CD4-positive, alpha-beta T cell treated with Interleukin-2 at 100 ng/mL for 4 hours (primary cell): ENCODE measurements around the gene EPHB2.
"Not testable (repeated sequence)": the region's sequence is repeated elsewhere in the genome, so short reads cannot be mapped to it uniquely, and the experiment has no call there.

Experiments
- DNase-seq: peaks from one replicate; pipeline ENCODE4 v3.0.0-alpha.2; 2020; ENCODE audit warnings: low spot score

Gene EPHB2

GRCh38 chr1:22818061-22818770 is 107.6 kb downstream of the EPHB2 start:
- DNase-seq = no peak

DNA sequence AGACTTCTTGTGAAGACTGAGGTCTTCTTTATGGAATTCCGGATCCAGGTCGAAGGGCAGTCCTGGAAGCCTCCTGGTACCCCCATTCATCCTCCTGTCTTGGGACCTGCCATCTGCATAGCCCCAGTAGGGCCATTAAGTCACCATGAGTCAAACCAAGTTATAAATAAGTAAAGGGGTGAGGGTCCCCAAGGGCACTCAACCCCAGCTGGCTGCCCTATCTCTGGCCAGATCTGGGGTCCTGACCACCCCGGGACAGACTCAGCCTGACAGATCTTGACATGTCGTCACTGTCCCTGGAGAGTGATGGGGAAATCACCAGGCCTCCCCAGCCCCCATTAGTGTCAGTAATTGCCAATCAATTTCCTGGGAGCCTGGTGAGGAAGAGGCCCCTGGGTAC is 108.7 kb downstream of the EPHB2 start:
- no peak for DNase-seq

- no peak for DNase-seq
Observed at GRCh38 chr1:22821027-22821426, 110.4 kb downstream of the EPHB2 start.

GRCh38 chr1:22822371-22822770 is 111.7 kb downstream of the EPHB2 start:
- DNase-seq = no peak

DNA sequence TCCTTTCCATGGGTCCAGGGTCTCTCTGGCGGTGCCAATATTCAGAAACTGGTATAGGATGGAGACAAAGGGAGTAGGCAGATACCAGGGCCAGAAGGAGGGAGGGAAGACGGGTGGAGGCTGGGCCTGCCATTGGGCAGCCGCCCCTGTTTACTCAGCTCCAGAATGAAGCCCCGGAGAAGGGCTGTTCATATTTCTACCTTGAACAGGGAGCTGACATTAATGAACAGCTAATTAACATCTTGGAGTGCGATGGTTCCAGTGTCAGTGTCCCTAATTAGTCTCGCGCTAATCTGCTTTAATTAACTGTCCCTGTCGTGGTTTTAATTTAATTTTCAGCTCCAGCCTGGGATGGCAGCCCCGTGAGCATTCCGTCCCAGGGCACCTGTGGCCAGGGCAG is 113.8 kb downstream of the EPHB2 start:
- DNase-seq = no peak

- DNase-seq = no peak
Observed at GRCh38 chr1:22824975-22825374, 114.3 kb downstream of the EPHB2 start.

DNA sequence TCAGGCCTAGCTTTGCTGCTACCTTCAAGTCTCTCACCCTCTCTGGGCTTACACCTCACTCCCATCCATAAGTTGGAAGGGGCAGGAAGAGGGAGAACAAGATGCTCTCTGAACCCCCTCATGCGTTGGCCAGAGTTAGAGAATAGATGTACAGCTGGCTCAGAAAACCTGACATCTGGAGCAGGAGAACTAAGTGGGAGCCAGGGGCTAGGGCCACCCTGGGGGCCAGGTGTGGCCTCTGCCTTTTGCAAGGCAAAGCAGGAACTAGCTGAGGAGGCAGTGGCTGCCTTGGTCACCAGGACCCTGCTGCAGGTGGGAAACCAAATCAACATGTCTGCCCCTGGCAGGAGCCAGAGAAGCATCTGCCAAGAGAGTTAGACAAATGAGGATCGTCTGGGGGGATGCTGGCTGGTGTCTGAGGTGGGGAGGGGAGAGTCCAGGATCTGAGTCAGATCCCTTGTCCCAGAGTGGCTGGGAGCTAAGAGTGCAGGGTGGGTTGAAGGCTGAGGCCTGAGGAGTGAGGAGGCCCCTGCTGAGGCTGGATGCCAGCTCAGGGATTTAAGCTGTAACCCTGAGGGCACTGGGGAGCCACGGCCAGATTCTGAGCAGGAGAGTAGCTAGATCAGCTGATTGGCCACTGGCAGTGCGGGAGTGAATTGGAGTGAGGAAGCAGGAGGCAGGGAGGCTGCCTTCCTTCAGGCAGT is 115.0 kb downstream of the EPHB2 start:
- DNase-seq = no peak

DNA sequence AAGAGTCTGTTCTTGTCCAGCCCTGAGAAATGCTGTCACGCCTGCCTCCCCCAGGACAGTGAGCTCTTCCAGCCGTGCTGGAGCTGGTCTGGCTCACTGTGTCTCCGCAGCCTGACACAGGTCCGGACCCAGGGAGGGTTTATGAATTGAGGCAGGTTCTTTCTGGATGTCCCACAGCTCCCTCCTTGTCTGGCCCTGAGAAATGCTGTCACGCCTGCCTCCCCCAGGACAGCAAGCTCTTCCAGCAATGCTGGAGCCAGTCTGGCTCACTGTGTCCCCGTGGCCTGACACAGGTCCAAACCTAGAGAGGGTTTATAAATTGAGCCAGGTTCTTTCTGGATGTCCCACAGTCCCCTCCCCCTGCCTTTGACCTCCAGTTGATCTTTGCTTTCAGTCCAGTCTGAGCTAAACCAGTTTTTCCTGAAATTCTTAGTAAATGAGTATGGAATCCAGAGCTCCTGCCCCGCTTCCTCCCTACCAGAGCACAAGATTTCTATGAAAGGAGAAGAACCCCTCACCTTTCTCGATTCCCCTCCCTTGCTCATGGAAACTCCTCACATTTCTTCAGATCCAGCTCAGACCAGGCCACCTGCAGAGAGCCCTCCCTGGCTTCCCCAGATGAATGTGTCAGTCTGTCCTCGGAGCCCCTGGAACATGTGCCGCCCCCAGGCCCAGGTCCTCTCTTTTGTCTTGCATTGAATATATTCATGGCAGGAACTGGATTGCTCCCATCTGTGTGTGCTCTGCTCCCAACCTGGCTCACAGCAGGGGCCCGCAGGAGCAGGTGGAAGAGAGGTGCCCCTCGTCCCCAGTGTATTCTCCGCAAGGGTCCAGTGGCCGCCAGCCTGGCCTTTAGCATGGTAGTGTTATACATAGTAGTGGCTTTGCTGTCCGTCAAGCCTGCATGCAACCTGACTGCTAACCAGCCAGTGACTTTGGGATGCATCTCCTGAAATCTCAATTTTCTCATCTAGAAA is 116.3 kb downstream of the EPHB2 start:
- DNase-seq = no peak

DNA sequence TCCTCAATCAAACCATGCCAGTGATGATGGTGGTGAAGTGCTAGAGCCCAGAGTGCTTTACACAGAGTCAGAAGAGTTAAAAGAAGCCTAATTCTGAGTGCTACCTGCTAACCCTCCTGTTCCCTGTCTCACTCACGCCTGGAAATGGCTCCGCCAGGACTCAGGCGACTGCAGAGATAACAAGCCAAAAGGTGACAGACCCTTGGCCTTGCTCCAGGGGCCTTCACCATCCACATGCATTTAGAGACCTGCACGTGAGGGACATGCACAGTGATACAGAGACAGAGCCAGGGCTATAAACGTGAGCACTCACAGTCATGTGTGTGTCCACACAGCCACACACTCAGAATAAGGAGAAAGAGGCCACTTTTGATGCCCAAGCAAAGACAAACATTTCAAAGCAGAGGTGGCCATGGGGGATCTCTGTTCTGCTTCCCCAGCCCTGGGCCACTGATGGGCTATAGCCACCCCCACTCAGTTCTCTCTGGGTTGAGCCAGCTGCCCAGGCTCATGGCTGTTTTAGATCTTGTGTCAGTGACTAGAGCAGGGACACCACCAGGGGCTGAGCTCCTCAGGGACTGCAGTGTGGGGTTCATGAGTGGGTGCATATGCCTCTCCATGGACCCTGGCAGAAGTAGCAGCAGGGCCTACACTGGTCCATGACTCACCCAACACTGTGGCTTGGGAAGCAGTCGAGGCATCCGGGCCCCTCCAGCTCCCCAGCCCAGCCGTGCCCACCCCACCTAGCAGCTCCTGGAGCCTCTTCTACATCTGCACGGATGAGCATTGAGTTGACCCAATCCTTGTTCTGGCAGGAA is 117.2 kb downstream of the EPHB2 start:
- no peak for DNase-seq

GRCh38 chr1:22828484-22829308 is 118.1 kb downstream of the EPHB2 start:
- DNase-seq = no peak

GRCh38 chr1:22829309-22829989 is 118.8 kb downstream of the EPHB2 start:
- no peak for DNase-seq

DNA sequence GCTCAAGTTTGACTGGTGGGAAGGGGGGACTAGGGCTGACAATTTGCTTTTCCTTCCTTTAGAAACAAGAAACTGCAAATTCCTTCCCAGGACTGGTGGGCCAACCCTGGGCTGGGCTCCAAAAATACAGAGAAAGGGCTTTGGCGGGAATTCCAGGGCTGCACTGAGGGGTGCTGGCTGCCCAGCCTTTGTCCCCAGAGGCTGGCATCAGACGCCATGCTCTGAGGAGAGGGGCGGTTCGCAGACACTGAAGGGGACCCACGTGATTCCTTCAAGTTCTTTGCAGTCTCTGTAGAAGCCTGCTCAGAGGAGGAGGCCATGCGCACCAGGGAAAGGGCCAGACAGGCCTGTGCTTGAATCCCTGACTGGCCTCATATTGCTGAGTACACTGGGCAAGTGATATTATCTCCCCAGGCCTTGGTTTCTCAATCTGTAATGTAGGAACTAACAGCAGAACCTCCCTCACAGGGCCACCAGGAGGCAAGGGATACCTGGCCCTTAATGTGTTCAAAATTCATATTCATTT is 119.5 kb downstream of the EPHB2 start:
- no peak for DNase-seq

DNA sequence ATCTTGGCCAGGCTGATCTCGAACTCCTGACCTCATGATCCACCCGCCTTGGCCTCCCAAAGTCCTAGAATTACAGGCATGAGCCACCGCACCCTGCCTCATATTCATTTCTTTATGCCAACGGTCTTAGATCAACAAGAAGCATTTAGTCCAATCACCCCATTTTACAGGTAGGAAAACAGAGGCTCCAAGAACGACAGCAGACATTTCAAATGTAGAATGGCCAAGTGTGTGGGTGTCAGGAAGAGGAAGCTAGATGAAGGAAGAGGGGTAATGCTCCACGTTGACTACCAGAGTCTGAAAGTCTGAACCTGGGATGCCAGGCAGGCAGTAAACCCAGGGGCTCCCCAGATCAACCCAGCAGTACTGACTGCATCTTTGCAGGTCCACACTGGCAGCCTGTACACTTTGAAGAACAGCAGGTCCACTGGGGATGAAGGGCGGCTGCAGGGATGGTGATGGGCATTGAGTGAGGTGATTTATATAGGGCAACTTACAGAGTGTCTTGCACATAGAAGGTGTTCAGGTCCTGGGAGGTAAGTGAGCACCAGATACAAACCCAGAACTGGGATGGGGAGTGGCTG is 120.2 kb downstream of the EPHB2 start:
- DNase-seq = no peak

GRCh38 chr1:22831729-22832413 is 121.2 kb downstream of the EPHB2 start:
- no peak for DNase-seq

DNA sequence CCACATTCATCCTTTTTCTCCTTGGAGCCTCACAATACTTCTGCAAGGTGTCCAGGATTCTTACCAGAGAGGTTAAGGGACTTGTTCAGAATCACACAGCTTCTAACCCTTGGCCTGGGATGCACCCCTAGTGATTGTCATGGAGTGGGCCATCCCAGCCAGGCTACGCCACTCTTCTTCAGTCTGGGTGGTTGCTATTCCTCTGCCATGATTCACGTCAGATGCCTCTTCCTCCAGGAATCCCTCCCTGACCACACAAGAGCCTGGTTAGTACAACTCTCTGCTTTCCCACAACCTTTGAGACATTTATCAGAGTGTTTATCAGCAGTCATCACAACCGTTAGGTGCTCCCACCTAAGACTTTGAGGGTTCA is 121.8 kb downstream of the EPHB2 start:
- DNase-seq = no peak

DNA sequence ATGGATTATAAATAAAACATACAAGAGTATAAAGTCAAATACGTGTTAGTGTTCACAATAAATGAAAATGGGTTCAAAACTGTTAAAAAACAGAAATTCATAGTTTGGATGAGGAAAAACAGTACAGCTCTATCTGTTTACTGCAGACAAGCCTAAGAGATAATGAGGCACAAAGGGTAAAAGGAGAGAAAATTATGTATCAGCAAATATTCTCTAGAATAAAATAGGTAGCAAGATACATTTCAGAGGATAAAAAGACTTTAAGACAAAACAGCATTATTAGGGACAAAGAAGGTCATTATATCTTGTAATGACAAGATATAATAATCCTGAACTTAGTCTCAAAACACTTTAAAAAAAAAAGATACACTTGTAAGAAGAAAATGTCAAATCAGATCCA is 123.1 kb downstream of the EPHB2 start:
- no peak for DNase-seq

- not testable (repeated sequence) for DNase-seq
Observed at GRCh38 chr1:22834420-22834819, 123.8 kb downstream of the EPHB2 start.

GRCh38 chr1:22835636-22836319 is 125.1 kb downstream of the EPHB2 start:
- DNase-seq = no peak
